Fibroblast of lung (primary cell): Measurements from ENCODE around the gene CERCAM.

ENCODE experiments used
- CTCF ChIP-seq, 2 donors: IDR thresholded peaks in 1 of 2; conservative IDR thresholded peaks in 1 of 2; 1 replicate in 1 of 2; 2 replicates in 1 of 2; pipeline ENCODE4 v1.5.1; 2011 to 2012; ENCODE audit warnings: low read length in 2 of 2, control low read depth in 1 of 2, inconsistent platforms in 1 of 2, low read depth in 1 of 2, mild to moderate bottlenecking in 1 of 2
- EZH2 ChIP-seq: IDR thresholded peaks from 2 replicates; pipeline ENCODE4 v1.5.1; 2012; ENCODE audit warnings: low read length, control low read depth, mild to moderate bottlenecking; ENCODE audit errors: missing control alignments

- no peak for TF ChIP-seq CTCF (conservative IDR thresholded peaks at IDR 0.05 in 1 of 2, IDR thresholded peaks at IDR 0.05 in 1 of 2; ENCODE audit: low read depth in 1 of 2, low read length in 2 of 2)
- no peak for TF ChIP-seq EZH2
Measured at GRCh38 chr9:128448746-128449145, 28.1 kb downstream of the CERCAM start.
